Measurements from ENCODE around the gene EGLN3.

DNA sequence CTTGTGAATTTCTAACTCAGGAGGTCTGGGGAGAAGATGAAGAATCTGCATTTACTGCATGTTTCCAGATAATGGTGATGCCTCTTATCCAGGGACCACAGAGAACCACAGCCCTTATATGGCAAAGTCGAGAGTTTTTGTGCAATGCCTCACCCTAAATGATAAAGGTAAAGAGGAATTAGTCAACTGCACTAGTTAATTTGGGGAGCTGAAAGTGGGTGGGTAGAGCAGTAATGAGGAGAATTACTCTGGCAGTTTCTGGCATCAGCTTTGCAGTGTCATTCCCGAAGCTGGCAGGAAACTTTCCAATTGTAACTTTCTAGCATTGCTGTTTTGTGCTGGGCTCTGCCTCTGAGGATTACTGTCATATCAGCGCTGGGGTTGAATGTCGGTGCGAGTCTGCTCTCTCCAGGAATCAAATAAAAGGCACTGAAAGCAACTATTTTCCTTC, 10.3 kb downstream of the EGLN3 start:
- TF ChIP-seq, protein P1, sequence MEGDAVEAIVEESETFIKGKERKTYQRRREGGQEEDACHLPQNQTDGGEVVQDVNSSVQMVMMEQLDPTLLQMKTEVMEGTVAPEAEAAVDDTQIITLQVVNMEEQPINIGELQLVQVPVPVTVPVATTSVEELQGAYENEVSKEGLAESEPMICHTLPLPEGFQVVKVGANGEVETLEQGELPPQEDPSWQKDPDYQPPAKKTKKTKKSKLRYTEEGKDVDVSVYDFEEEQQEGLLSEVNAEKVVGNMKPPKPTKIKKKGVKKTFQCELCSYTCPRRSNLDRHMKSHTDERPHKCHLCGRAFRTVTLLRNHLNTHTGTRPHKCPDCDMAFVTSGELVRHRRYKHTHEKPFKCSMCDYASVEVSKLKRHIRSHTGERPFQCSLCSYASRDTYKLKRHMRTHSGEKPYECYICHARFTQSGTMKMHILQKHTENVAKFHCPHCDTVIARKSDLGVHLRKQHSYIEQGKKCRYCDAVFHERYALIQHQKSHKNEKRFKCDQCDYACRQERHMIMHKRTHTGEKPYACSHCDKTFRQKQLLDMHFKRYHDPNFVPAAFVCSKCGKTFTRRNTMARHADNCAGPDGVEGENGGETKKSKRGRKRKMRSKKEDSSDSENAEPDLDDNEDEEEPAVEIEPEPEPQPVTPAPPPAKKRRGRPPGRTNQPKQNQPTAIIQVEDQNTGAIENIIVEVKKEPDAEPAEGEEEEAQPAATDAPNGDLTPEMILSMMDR (IDR thresholded peaks at IDR 0.05): no peak
- no peak for TF ChIP-seq POLR2A (IDR thresholded peaks at IDR 0.05)
